HEK293 (cell line): Measurements from ENCODE around the gene UST.

Experiments used
- CTCF ChIA-PET: fragments of 350-600 bp; formaldehyde crosslinking; extraction: SDS; loops from one replicate; lab custom pipeline; 2021; ENCODE audit warnings: antibody characterized with exemption; lab: Yijun Ruan, JAX
- POLR2A ChIA-PET: fragments of 300-600 bp; formaldehyde crosslinking; extraction: SDS; loops from one replicate; lab custom pipeline; 2020; ENCODE audit warnings: antibody characterized with exemption, inconsistent platforms; lab: Yijun Ruan, JAX
- H3K27ac ChIP-seq: fragments of 200-500 bp; sonication (Bioruptor generic); 2 replicates; pipeline ENCODE4 v1.5.1; 2014; ENCODE audit warnings: low read depth, low read length, control low read depth, inconsistent platforms; ENCODE audit errors: extremely low read depth
- H3K36me3 ChIP-seq, 2 experiments: fragments of 200-500 bp in 1 of 2; sonication (Bioruptor generic) in 1 of 2; 1 replicate in 1 of 2; 2 replicates in 1 of 2; pipeline ENCODE4 v1.5.1; 2014 to 2017; ENCODE audit warnings: inconsistent platforms in 2 of 2, low read length in 2 of 2; ENCODE audit not compliant: control insufficient read depth in 2 of 2, insufficient read depth in 1 of 2
- H3K4me1 ChIP-seq: fragments of 200-500 bp; sonication (Bioruptor generic); 2 replicates; pipeline ENCODE4 v1.5.1; 2014; ENCODE audit warnings: mild to moderate bottlenecking, low read length, inconsistent platforms; ENCODE audit not compliant: control insufficient read depth, insufficient read depth
- H3K4me3 ChIP-seq: 2 replicates; pipeline ENCODE4 v1.5.1; 2011; ENCODE audit warnings: low read depth, mild to moderate bottlenecking, control low read depth, low read length, moderate library complexity
- H3K9me3 ChIP-seq: fragments of 200-500 bp; sonication (Bioruptor generic); 2 replicates; pipeline ENCODE4 v1.5.1; 2014; ENCODE audit warnings: low read depth, low read length, inconsistent platforms; ENCODE audit not compliant: control insufficient read depth, insufficient read depth
- GFI1B ChIP-seq: fragments of 450-650 bp; formaldehyde crosslinking; IDR thresholded peaks from 2 replicates; pipeline ENCODE4 v1.5.1; 2016; ENCODE audit warnings: missing biosample characterization, missing genetic modification characterization
- HOXA7 ChIP-seq: sonication (generic); formaldehyde crosslinking; IDR thresholded peaks from 2 replicates; pipeline ENCODE4 v1.8.1; 2022; ENCODE audit warnings: missing genetic modification reagents, borderline replicate concordance
- OSR2 ChIP-seq: fragments of 450-650 bp; formaldehyde crosslinking; IDR thresholded peaks from 2 replicates; pipeline ENCODE4 v1.5.1; 2016; ENCODE audit warnings: missing biosample characterization, missing genetic modification characterization
- PRDM1 ChIP-seq: fragments of 450-650 bp; formaldehyde crosslinking; IDR thresholded peaks from 2 replicates; pipeline ENCODE4; 2016; ENCODE audit warnings: missing biosample characterization, missing genetic modification characterization
- PRDM6 ChIP-seq: fragments of 450-650 bp; formaldehyde crosslinking; IDR thresholded peaks from 2 replicates; pipeline ENCODE4 v1.5.1; 2017; ENCODE audit warnings: missing biosample characterization, missing genetic modification characterization
- RBAK ChIP-seq: fragments of 450-650 bp; formaldehyde crosslinking; IDR thresholded peaks from 2 replicates; pipeline ENCODE4 v1.5.1; 2016; ENCODE audit warnings: missing biosample characterization, missing genetic modification characterization
- SETDB1 ChIP-seq: IDR thresholded peaks from one replicate; pipeline ENCODE4 v1.6.1; 2017; ENCODE audit warnings: mild to moderate bottlenecking, low read length, moderate library complexity, mixed read lengths; ENCODE audit not compliant: insufficient read length
- SP2 ChIP-seq: fragments of 450-650 bp; formaldehyde crosslinking; IDR thresholded peaks from 2 replicates; pipeline ENCODE4 v1.5.1; 2016; ENCODE audit warnings: missing biosample characterization, missing genetic modification characterization
- SP3 ChIP-seq: fragments of 450-650 bp; formaldehyde crosslinking; IDR thresholded peaks from 2 replicates; pipeline ENCODE4 v1.5.1; 2016; ENCODE audit warnings: missing biosample characterization, missing genetic modification characterization
- TRIM28 ChIP-seq: IDR thresholded peaks from 2 replicates; pipeline ENCODE4 v1.6.1; 2011; ENCODE audit warnings: low read length, control low read depth, borderline replicate concordance
- ZBTB26 ChIP-seq: fragments of 450-650 bp; formaldehyde crosslinking; optimal IDR thresholded peaks from 2 replicates; pipeline ENCODE3; 2016; ENCODE audit warnings: missing biosample characterization, mild to moderate bottlenecking, missing genetic modification characterization
- ZNF449 ChIP-seq: fragments of 450-650 bp; formaldehyde crosslinking; IDR thresholded peaks from 2 replicates; pipeline ENCODE4 v1.5.1; 2017; ENCODE audit warnings: missing biosample characterization, mild to moderate bottlenecking, missing genetic modification characterization, moderate library complexity
- ZNF585B ChIP-seq: fragments of 450-650 bp; formaldehyde crosslinking; IDR thresholded peaks from 2 replicates; pipeline ENCODE4 v1.5.1; 2016; ENCODE audit warnings: missing biosample characterization, missing genetic modification characterization
- ZNF639 ChIP-seq: fragments of 450-650 bp; formaldehyde crosslinking; IDR thresholded peaks from 2 replicates; pipeline ENCODE4 v1.5.1; 2016; ENCODE audit warnings: missing biosample characterization, missing genetic modification characterization
- ZNF747 ChIP-seq: fragments of 450-650 bp; formaldehyde crosslinking; IDR thresholded peaks from 2 replicates; pipeline ENCODE4 v1.5.1; 2016; ENCODE audit warnings: missing biosample characterization, missing genetic modification characterization
- ZNF776 ChIP-seq: fragments of 450-650 bp; formaldehyde crosslinking; IDR thresholded peaks from 2 replicates; pipeline ENCODE4 v1.5.0; 2017; ENCODE audit warnings: missing biosample characterization, missing genetic modification characterization, borderline replicate concordance
- ZNF791 ChIP-seq: fragments of 450-650 bp; formaldehyde crosslinking; IDR thresholded peaks from 2 replicates; pipeline ENCODE4 v1.5.1; 2016; ENCODE audit warnings: missing biosample characterization, missing genetic modification characterization
- TF ChIP-seq, protein P1 (sequence below): fragments of 450-650 bp; formaldehyde crosslinking; IDR thresholded peaks from 2 replicates; pipeline ENCODE4 v1.5.1; 2017; ENCODE audit warnings: missing biosample characterization, missing genetic modification characterization
- TF ChIP-seq, protein P2 (sequence below): fragments of 450-650 bp; formaldehyde crosslinking; IDR thresholded peaks from 2 replicates; pipeline ENCODE4 v1.5.1; 2016; ENCODE audit warnings: missing biosample characterization, missing genetic modification characterization
- TF ChIP-seq, protein P3 (sequence below): IDR thresholded peaks from 2 replicates; pipeline ENCODE4 v1.6.1; 2011; ENCODE audit warnings: mild to moderate bottlenecking, low read depth, low read length, borderline replicate concordance

UST gene

DNA sequence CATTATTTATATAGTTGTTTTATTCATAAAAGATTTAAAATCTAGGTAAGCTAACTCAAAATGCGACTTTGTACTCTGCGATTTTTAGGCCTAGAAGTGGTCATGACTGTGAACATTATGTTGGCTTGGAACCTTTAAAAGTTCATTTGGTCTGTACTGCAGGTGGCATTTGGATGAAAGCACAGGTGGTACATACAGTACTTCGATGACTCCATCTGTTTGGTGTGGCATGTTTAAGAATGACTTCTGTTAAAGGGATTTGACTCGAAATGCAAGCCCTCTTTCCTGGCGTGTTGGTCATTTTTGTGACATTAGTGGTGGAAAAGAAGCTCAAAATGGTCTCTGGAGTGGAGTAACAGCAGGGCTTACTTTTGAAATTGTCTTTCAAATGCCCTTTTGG, 118.1 kb downstream of the UST start (continued):
- TF ChIP-seq ZBTB26 (tag by site-specific recombination), result no peak
- TF ChIP-seq OSR2 (tag by site-specific recombination), result no peak
- TF ChIP-seq HOXA7, result no peak
- TF ChIP-seq, protein P1, sequence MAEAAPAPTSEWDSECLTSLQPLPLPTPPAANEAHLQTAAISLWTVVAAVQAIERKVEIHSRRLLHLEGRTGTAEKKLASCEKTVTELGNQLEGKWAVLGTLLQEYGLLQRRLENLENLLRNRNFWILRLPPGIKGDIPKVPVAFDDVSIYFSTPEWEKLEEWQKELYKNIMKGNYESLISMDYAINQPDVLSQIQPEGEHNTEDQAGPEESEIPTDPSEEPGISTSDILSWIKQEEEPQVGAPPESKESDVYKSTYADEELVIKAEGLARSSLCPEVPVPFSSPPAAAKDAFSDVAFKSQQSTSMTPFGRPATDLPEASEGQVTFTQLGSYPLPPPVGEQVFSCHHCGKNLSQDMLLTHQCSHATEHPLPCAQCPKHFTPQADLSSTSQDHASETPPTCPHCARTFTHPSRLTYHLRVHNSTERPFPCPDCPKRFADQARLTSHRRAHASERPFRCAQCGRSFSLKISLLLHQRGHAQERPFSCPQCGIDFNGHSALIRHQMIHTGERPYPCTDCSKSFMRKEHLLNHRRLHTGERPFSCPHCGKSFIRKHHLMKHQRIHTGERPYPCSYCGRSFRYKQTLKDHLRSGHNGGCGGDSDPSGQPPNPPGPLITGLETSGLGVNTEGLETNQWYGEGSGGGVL (tag by site-specific recombination), result no peak
- no peak for TF ChIP-seq RBAK
- no peak for TF ChIP-seq ZNF449 (tag by site-specific recombination)
- TF ChIP-seq, protein P2, sequence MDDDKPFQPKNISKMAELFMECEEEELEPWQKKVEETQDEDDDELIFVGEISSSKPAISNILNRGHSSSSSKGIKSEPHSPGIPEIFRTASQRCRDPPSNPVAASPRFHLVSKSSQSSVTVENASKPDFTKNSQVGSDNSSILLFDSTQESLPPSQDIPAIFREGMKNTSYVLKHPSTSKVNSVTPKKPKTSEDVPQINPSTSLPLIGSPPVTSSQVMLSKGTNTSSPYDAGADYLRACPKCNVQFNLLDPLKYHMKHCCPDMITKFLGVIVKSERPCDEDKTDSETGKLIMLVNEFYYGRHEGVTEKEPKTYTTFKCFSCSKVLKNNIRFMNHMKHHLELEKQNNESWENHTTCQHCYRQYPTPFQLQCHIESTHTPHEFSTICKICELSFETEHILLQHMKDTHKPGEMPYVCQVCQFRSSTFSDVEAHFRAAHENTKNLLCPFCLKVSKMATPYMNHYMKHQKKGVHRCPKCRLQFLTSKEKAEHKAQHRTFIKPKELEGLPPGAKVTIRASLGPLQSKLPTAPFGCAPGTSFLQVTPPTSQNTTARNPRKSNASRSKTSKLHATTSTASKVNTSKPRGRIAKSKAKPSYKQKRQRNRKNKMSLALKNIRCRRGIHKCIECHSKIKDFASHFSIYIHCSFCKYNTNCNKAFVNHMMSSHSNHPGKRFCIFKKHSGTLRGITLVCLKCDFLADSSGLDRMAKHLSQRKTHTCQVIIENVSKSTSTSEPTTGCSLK (tag by site-specific recombination), result no peak

GRCh38 chr6:148866657-148867268, 119.9 kb downstream of the UST start:
- H3K4me1 ChIP-seq, result peaks cover 5% of the 10 kb centered on the region; the same call in 1 of the 2 replicates
- no peak overlapping the region for H3K27ac ChIP-seq
- no peak overlapping the region for H3K4me3 ChIP-seq
- H3K36me3 ChIP-seq, result no peaks in the 10 kb centered on the region
- no peaks in the 10 kb centered on the region for H3K9me3 ChIP-seq
- ChIA-PET POLR2A (no interaction called here), CTCF (interaction anchor here (0.5 to 0.7 kb wide), 4 partner anchors 8 to 1263 kb away, joined by 3 read pairs; no protein-coding TSS in a partner anchor)
- no peak for TF ChIP-seq ZNF776 (tag by site-specific recombination)
- no peak for TF ChIP-seq HOXA7
- TF ChIP-seq ZNF639, result no peak
- 0 out of 2 replicates have a peak, but pooled peaks have one; percentile 18 for TF ChIP-seq TRIM28
- TF ChIP-seq PRDM1 (tag by site-specific recombination), result peak; percentile 43
- TF ChIP-seq ZNF585B (tag by site-specific recombination), result no peak
- no peak for TF ChIP-seq SP3 (tag by site-specific recombination)
- no peak for TF ChIP-seq ZNF791 (tag by site-specific recombination)
- TF ChIP-seq PRDM6 (tag by site-specific recombination), result 0 out of 2 replicates have a peak, but pooled peaks have one; percentile 54
- 0 out of 2 replicates have a peak, but pooled peaks have one; percentile 29 for TF ChIP-seq GFI1B (tag by site-specific recombination)
- no peak for TF ChIP-seq ZNF747 (tag by site-specific recombination)
- TF ChIP-seq SP2, result no peak
- TF ChIP-seq, protein P3, sequence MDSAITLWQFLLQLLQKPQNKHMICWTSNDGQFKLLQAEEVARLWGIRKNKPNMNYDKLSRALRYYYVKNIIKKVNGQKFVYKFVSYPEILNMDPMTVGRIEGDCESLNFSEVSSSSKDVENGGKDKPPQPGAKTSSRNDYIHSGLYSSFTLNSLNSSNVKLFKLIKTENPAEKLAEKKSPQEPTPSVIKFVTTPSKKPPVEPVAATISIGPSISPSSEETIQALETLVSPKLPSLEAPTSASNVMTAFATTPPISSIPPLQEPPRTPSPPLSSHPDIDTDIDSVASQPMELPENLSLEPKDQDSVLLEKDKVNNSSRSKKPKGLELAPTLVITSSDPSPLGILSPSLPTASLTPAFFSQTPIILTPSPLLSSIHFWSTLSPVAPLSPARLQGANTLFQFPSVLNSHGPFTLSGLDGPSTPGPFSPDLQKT, result no peak
- TF ChIP-seq SETDB1, result no peak
